GM12878 (cell line): Measurements from ENCODE around the gene CSMD2. TPM values are rescaled to one million over a fixed set of nuclear protein-coding genes. Genes with fewer than 3 reads are reported as not detected.

Experiments used
- ATAC-seq: fragments of 200-7000 bp; cut with Tn5 transposase; 3 replicates; pipeline ENCODE4 v1.9.1; 2020; ENCODE audit warnings: mild to moderate bottlenecking, moderate library complexity
- BruUV-seq: library from RNA; stranded (reverse); fragments of 400-500 nt; replicated peaks from 2 replicates; lab custom pipeline; 2021; lab: Mats Ljungman, UMichigan
- CTCF ChIA-PET: fragments of 300-600 bp; sonication (Branson Sonifier 250); formaldehyde crosslinking; extraction: SDS; loops from one replicate; lab custom pipeline; 2021; ENCODE audit warnings: inconsistent platforms; lab: Yijun Ruan, JAX
- POLR2A ChIA-PET: fragments of 350-600 bp; formaldehyde crosslinking; extraction: SDS; loops from one replicate; lab custom pipeline; 2021; ENCODE audit warnings: inconsistent platforms; lab: Charles Lee
- RAD21 ChIA-PET: fragments of 300-600 bp; sonication (Branson Sonifier 250); formaldehyde crosslinking; loops from one replicate; lab custom pipeline; 2023; ENCODE audit warnings: antibody characterized with exemption; ENCODE audit not compliant: unreplicated experiment; lab: Charles Lee
- SMC1A ChIA-PET: fragments of 300-600 bp; sonication (Branson Sonifier 250); formaldehyde crosslinking; loops from one replicate; lab custom pipeline; 2023; ENCODE audit not compliant: unreplicated experiment, uncharacterized antibody; lab: Charles Lee
- DNase-seq: peaks from one replicate; pipeline ENCODE4 v3.0.0-alpha.2; 2011; ENCODE audit warnings: low read depth, low spot score
- FAIRE-seq: peaks from 3 replicates; lab custom pipeline; 2011; peaks lifted over from hg19 to GRCh38; lab: Jason Lieb, UNC
- H2AFZ ChIP-seq: 2 replicates; pipeline ENCODE4 v1.6.0; 2011; ENCODE audit warnings: low read depth, low read length, control low read depth; ENCODE audit not compliant: control insufficient read depth
- H3K27ac ChIP-seq: 2 replicates; pipeline ENCODE4 v1.5.1; 2011; ENCODE audit warnings: control low read depth; ENCODE audit not compliant: control insufficient read depth, insufficient read depth
- H3K27me3 ChIP-seq, 2 experiments: replicated peaks in 1 of 2; 2 replicates each; pipeline versions ENCODE4 v1.6.0 to v1.6.1; 2011; ENCODE audit warnings: low read length in 1 of 2; ENCODE audit not compliant: control insufficient read depth in 2 of 2, insufficient read depth in 2 of 2
- H3K36me3 ChIP-seq, 2 experiments: 2 replicates each; pipeline ENCODE4 v1.5.1; 2011; ENCODE audit warnings: low read length in 1 of 2; ENCODE audit not compliant: control insufficient read depth in 2 of 2, insufficient read depth in 2 of 2
- H3K4me1 ChIP-seq: 2 replicates; pipeline ENCODE4 v1.6.1; 2011; ENCODE audit warnings: mild to moderate bottlenecking, low read length, moderate library complexity, mixed read lengths; ENCODE audit not compliant: control insufficient read depth, insufficient read depth
- H3K4me2 ChIP-seq: 2 replicates; pipeline ENCODE4 v1.6.0; 2011; ENCODE audit warnings: control low read depth; ENCODE audit not compliant: control insufficient read depth, insufficient read depth
- H3K4me3 ChIP-seq: fragments of 200-600 bp; sonication (generic); 2 replicates; pipeline ENCODE4 v1.5.1; 2016
- H3K79me2 ChIP-seq: 2 replicates; pipeline ENCODE4 v1.6.0; 2011; ENCODE audit warnings: low read length; ENCODE audit not compliant: control insufficient read depth, insufficient read depth
- H3K9ac ChIP-seq: 2 replicates; pipeline ENCODE4 v1.8.0; 2011; ENCODE audit warnings: low read length, control low read depth, mixed read lengths; ENCODE audit not compliant: control insufficient read depth, insufficient read depth
- H3K9me3 ChIP-seq: replicated peaks from 3 replicates; pipeline ENCODE4 v1.5.1; 2011; ENCODE audit warnings: mild to moderate bottlenecking, low read length; ENCODE audit not compliant: control insufficient read depth, insufficient read depth
- H4K20me1 ChIP-seq: 2 replicates; pipeline ENCODE4 v1.6.0; 2011; ENCODE audit not compliant: control insufficient read depth, insufficient read depth
- BACH1 ChIP-seq: fragments of 450-650 bp; IDR thresholded peaks from 2 replicates; pipeline ENCODE4 v1.6.1; 2017; ENCODE audit warnings: mild to moderate bottlenecking, borderline replicate concordance
- CBX3 ChIP-seq: fragments of 200-600 bp; sonication (generic); IDR thresholded peaks from 2 replicates; pipeline ENCODE4 v1.6.1; 2016; ENCODE audit warnings: low read depth, borderline replicate concordance
- CREM ChIP-seq: IDR thresholded peaks from 2 replicates; pipeline ENCODE4 v1.6.1; 2014; ENCODE audit warnings: antibody characterized with exemption, low read depth
- FOXM1 ChIP-seq: IDR thresholded peaks from 2 replicates; pipeline ENCODE4 v1.6.1; 2012; ENCODE audit warnings: low read depth, mild to moderate bottlenecking, inconsistent platforms, low read length, moderate library complexity
- JUNB ChIP-seq: IDR thresholded peaks from 2 replicates; pipeline ENCODE4 v1.6.1; 2016; ENCODE audit warnings: antibody characterized with exemption, mild to moderate bottlenecking
- YY1 ChIP-seq: IDR thresholded peaks from 2 replicates; pipeline ENCODE4 v1.6.1; 2011; ENCODE audit warnings: low read depth, mild to moderate bottlenecking, low read length
- WGBS: methylation state at CpG from one replicate; pipeline ENCODE4 v1.1.6; 2016; ENCODE audit warnings: low lambda C conversion rate; ENCODE audit not compliant: insufficient replicate concordance, insufficient coverage; ENCODE audit errors: missing lambda C conversion rate; 5-methylcytosine and 5-hydroxymethylcytosine counted together
- in situ Hi-C: fragments of 300-500 bp; cut with MboI; formaldehyde crosslinking; loops from 9 replicates; pipeline ENCODE4 v1.14.3; 2018; ENCODE audit warnings: mixed read lengths
- intact Hi-C: fragments of 100-400 bp; cut with micrococcal nuclease; formaldehyde crosslinking; loops from one replicate; pipeline ENCODE4 v1.14.2; 2022; ENCODE audit not compliant: unreplicated experiment
- polyA plus RNA-seq, 11 experiments: library from polyadenylated mRNA; depleted of rRNA in 4 of 11; unstranded in 6 of 11; stranded (reverse) in 5 of 11; fragments of >200 nt; fragmentation: Nextera tagmentation in 4 of 11; fragmentation: Illumina TruSeq in 1 of 11; extraction: Ambion mirVana in 4 of 11; extraction: Trizol in 1 of 11; gene quantifications; 1 replicate in 1 of 11; 2 replicates in 10 of 11; pipeline versions ENCODE4 v1.2.1 to v1.2.3, GENCODE V29; 2011 to 2016; ENCODE audit warnings: inconsistent platforms in 2 of 11, missing spikeins in 2 of 11, low read depth in 1 of 11
- total RNA-seq, 4 experiments: library from RNA; depleted of rRNA in 3 of 4; stranded (reverse); fragments of >200 nt in 3 of 4; fragmentation: Illumina TruSeq in 1 of 4; extraction: Trizol in 1 of 4; gene quantifications; 2 replicates each; pipeline versions ENCODE4 v1.2.1 to v1.2.3, GENCODE V29; 2013 to 2021
- TF ChIP-seq, protein P1 (sequence below): fragments of 450-650 bp; IDR thresholded peaks from 2 replicates; pipeline ENCODE4 v1.6.1; 2017; ENCODE audit warnings: mild to moderate bottlenecking
- TF ChIP-seq, protein P2 (sequence below): fragments of 150-350 bp; IDR thresholded peaks from 2 replicates; pipeline ENCODE4 v1.6.1; 2016; ENCODE audit warnings: low read depth, low read length
- TF ChIP-seq, protein P3 (sequence below): fragments of 450-650 bp; IDR thresholded peaks from 2 replicates; pipeline ENCODE4 v1.6.1; 2017; ENCODE audit warnings: borderline replicate concordance

CSMD2 gene
- total and polyA plus RNA-seq, 10 of the 15 experiments (the other 5 are each of a cell fraction or from before 2014, with no cell fraction given): under 0.01 TPM; not detected in 9

DNA sequence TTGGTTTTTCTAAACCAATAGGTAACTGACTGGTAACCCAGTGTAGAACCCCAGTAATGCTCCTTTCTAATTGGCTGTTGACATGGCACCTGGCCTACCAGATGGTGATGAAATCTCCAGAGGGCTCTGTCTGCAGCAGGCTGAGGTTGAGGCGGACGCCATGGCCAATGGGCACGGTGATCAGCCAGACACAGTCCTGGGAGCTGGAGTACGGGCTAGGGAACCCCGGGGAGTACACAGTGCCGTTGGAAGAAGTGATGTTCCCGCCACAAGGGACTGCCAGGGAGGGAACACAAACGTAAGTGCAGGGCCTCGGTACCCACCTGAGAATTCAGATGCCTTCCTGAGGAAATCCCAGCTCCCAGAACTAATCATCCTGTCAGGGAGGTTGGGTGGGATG lies 562.8 kb downstream of the CSMD2 start:
- ChIA-PET POLR2A (no interaction called here), SMC1A (no interaction called here), CTCF (interaction anchor here (1.9 kb wide), 1 partner anchor 11 kb away, joined by 5 read pairs; no protein-coding TSS in a partner anchor), RAD21 (no interaction called here)
- BruUV-seq: no TSS peak
- Histone ChIP-seq H3K9ac (no peak overlapping the region), H3K79me2 (no peaks in the 10 kb centered on the region), H2AFZ (no peak overlapping the region), H3K27me3 (peaks cover 0 to 2% of the 10 kb centered on the region in 2 experiments; a peak in 1 of 4 replicates), H3K27ac (no peak overlapping the region), H4K20me1 (no peaks in the 10 kb centered on the region), H3K4me1 (no peaks in the 10 kb centered on the region), H3K9me3 (no peaks in the 10 kb centered on the region; the same call in 2 of the 3 replicates), H3K4me3 (no peak overlapping the region), H3K4me2 (no peak overlapping the region), H3K36me3 (no peaks in the 10 kb centered on the region)
- intact Hi-C loops (no loop called here), in situ Hi-C loops (loop anchor here (25.0 kb wide), 1 partner anchor 665 kb away; no protein-coding TSS in a partner anchor)
- DNase-seq (no peak), ATAC-seq (no peak), FAIRE-seq (no peak)
- WGBS: 10% methylated on average over 9 of the region's 9 CpGs
- TF ChIP-seq, protein P1, sequence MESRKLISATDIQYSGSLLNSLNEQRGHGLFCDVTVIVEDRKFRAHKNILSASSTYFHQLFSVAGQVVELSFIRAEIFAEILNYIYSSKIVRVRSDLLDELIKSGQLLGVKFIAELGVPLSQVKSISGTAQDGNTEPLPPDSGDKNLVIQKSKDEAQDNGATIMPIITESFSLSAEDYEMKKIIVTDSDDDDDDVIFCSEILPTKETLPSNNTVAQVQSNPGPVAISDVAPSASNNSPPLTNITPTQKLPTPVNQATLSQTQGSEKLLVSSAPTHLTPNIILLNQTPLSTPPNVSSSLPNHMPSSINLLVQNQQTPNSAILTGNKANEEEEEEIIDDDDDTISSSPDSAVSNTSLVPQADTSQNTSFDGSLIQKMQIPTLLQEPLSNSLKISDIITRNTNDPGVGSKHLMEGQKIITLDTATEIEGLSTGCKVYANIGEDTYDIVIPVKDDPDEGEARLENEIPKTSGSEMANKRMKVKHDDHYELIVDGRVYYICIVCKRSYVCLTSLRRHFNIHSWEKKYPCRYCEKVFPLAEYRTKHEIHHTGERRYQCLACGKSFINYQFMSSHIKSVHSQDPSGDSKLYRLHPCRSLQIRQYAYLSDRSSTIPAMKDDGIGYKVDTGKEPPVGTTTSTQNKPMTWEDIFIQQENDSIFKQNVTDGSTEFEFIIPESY: no peak
- TF ChIP-seq FOXM1: no peak
- no peak for TF ChIP-seq CREM
- TF ChIP-seq BACH1: no peak
- TF ChIP-seq, protein P2, sequence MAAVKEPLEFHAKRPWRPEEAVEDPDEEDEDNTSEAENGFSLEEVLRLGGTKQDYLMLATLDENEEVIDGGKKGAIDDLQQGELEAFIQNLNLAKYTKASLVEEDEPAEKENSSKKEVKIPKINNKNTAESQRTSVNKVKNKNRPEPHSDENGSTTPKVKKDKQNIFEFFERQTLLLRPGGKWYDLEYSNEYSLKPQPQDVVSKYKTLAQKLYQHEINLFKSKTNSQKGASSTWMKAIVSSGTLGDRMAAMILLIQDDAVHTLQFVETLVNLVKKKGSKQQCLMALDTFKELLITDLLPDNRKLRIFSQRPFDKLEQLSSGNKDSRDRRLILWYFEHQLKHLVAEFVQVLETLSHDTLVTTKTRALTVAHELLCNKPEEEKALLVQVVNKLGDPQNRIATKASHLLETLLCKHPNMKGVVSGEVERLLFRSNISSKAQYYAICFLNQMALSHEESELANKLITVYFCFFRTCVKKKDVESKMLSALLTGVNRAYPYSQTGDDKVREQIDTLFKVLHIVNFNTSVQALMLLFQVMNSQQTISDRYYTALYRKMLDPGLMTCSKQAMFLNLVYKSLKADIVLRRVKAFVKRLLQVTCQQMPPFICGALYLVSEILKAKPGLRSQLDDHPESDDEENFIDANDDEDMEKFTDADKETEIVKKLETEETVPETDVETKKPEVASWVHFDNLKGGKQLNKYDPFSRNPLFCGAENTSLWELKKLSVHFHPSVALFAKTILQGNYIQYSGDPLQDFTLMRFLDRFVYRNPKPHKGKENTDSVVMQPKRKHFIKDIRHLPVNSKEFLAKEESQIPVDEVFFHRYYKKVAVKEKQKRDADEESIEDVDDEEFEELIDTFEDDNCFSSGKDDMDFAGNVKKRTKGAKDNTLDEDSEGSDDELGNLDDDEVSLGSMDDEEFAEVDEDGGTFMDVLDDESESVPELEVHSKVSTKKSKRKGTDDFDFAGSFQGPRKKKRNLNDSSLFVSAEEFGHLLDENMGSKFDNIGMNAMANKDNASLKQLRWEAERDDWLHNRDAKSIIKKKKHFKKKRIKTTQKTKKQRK: no peak
- TF ChIP-seq JUNB: no peak
- no peak for TF ChIP-seq CBX3
- TF ChIP-seq YY1: no peak
- TF ChIP-seq, protein P3, sequence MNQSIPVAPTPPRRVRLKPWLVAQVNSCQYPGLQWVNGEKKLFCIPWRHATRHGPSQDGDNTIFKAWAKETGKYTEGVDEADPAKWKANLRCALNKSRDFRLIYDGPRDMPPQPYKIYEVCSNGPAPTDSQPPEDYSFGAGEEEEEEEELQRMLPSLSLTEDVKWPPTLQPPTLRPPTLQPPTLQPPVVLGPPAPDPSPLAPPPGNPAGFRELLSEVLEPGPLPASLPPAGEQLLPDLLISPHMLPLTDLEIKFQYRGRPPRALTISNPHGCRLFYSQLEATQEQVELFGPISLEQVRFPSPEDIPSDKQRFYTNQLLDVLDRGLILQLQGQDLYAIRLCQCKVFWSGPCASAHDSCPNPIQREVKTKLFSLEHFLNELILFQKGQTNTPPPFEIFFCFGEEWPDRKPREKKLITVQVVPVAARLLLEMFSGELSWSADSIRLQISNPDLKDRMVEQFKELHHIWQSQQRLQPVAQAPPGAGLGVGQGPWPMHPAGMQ: no peak
